Measurements from ENCODE around the gene MASP2.

GRCh38 chr1:11061652-11062365 lies 14.8 kb upstream of the MASP2 start:
- TF ChIP-seq SNAI2 (CRISPR knock-in tag; IDR thresholded peaks at IDR 0.05) (no peak), ZNF565 (CRISPR knock-in tag; conservative IDR thresholded peaks at IDR 0.05; ENCODE audit: low read depth) (no peak), TCF4 (CRISPR knock-in tag; IDR thresholded peaks at IDR 0.05; ENCODE audit: borderline replicate concordance) (no peak), ZNF70 (CRISPR knock-in tag; IDR thresholded peaks at IDR 0.05) (no peak), PATZ1 (CRISPR knock-in tag; IDR thresholded peaks at IDR 0.05; ENCODE audit: borderline replicate concordance) (no peak), RARB (CRISPR knock-in tag; IDR thresholded peaks at IDR 0.05) (no peak), ARNTL (CRISPR knock-in tag; IDR thresholded peaks at IDR 0.05; ENCODE audit: borderline replicate concordance, low read depth) (no peak), BACH2 (CRISPR knock-in tag; IDR thresholded peaks at IDR 0.05; ENCODE audit: borderline replicate concordance) (no peak), ZNF8 (CRISPR knock-in tag; IDR thresholded peaks at IDR 0.05) (no peak), ESRRG (CRISPR knock-in tag; IDR thresholded peaks at IDR 0.05) (no peak)
- TF ChIP-seq, protein P1, sequence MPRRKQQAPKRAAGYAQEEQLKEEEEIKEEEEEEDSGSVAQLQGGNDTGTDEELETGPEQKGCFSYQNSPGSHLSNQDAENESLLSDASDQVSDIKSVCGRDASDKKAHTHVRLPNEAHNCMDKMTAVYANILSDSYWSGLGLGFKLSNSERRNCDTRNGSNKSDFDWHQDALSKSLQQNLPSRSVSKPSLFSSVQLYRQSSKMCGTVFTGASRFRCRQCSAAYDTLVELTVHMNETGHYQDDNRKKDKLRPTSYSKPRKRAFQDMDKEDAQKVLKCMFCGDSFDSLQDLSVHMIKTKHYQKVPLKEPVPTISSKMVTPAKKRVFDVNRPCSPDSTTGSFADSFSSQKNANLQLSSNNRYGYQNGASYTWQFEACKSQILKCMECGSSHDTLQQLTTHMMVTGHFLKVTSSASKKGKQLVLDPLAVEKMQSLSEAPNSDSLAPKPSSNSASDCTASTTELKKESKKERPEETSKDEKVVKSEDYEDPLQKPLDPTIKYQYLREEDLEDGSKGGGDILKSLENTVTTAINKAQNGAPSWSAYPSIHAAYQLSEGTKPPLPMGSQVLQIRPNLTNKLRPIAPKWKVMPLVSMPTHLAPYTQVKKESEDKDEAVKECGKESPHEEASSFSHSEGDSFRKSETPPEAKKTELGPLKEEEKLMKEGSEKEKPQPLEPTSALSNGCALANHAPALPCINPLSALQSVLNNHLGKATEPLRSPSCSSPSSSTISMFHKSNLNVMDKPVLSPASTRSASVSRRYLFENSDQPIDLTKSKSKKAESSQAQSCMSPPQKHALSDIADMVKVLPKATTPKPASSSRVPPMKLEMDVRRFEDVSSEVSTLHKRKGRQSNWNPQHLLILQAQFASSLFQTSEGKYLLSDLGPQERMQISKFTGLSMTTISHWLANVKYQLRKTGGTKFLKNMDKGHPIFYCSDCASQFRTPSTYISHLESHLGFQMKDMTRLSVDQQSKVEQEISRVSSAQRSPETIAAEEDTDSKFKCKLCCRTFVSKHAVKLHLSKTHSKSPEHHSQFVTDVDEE (CRISPR knock-in tag; IDR thresholded peaks at IDR 0.05) = no peak

Data from SK-N-SH treated with all-trans-retinoic acid at 6 μM for 48 hours (cell line).